ENCODE results near the gene ASB2.
A peak's percentile ranks its signal among the peaks of the same experiment; 100 is the strongest.

Gene ASB2

GRCh38 chr14:93911975-93912615 is 64.3 kb downstream of the ASB2 start:
- Histone ChIP-seq H3K27ac (ENCODE audit: insufficient read depth in 1 of 2, low read depth in 1 of 2, low read length in 2 of 2, poor library complexity in 1 of 2, severe bottlenecking in 2 of 2) (no peak overlapping the region), H3K36me3 (ENCODE audit: control insufficient read depth in 4 of 4, insufficient read depth in 4 of 4, low read length in 3 of 4) (no peaks in the 10 kb centered on the region), H3K27me3 (replicated peaks in 2 of 5; ENCODE audit: control insufficient read depth in 4 of 5, insufficient read depth in 5 of 5, low read length in 4 of 5) (peaks cover 0 to 5% (median 0%) of the 10 kb centered on the region in 5 experiments), H3K4me1 (ENCODE audit: control extremely low read depth in 1 of 4, control insufficient read depth in 4 of 4, insufficient read depth in 4 of 4, low read length in 3 of 4) (no peaks in the 10 kb centered on the region), H3K9me3 (ENCODE audit: control extremely low read depth in 1 of 5, control insufficient read depth in 4 of 5, insufficient read depth in 2 of 5, low read depth in 1 of 5, low read length in 4 of 5) (peaks cover 0 to 6% (median 0%) of the 10 kb centered on the region in 5 experiments), H3K4me3 (ENCODE audit: control insufficient read depth in 1 of 7, extremely low read depth in 1 of 7, insufficient read depth in 4 of 7, low read depth in 2 of 7, low read length in 6 of 7) (no peak overlapping the region)
- POLR2A ChIA-PET: no interaction called here
- DNase-seq: no peak
- CTCF ChIA-PET: no interaction called here
- WGBS (ENCODE audit: insufficient coverage): 97% methylated on average over 3 of the region's 5 CpGs

- 96% methylated on average over 5 of the region's 5 CpGs for WGBS (ENCODE audit: insufficient coverage)
- CTCF ChIA-PET: interaction anchor here (0.8 to 4.8 kb wide), 2 partner anchors 11 to 15 kb away, joined by 4 to 16 read pairs; no protein-coding TSS in a partner anchor
Observed at GRCh38 chr14:93909429-93910128, 66.8 kb downstream of the ASB2 start.

GRCh38 chr14:93906341-93907329 is 69.7 kb downstream of the ASB2 start:
- Histone ChIP-seq H3K4me1 (ENCODE audit: control extremely low read depth in 1 of 4, control insufficient read depth in 4 of 4, insufficient read depth in 4 of 4, low read length in 3 of 4) (no peaks in the 10 kb centered on the region), H3K36me3 (ENCODE audit: control insufficient read depth in 4 of 4, insufficient read depth in 4 of 4, low read length in 3 of 4) (no peaks in the 10 kb centered on the region), H3K27me3 (replicated peaks in 2 of 5; ENCODE audit: control insufficient read depth in 4 of 5, insufficient read depth in 5 of 5, low read length in 4 of 5) (peaks cover 0 to 10% (median 7%) of the 10 kb centered on the region in 5 experiments), H3K27ac (ENCODE audit: insufficient read depth in 1 of 2, low read depth in 1 of 2, low read length in 2 of 2, poor library complexity in 1 of 2, severe bottlenecking in 2 of 2) (no peak overlapping the region), H3K9me3 (ENCODE audit: control extremely low read depth in 1 of 5, control insufficient read depth in 4 of 5, insufficient read depth in 2 of 5, low read depth in 1 of 5, low read length in 4 of 5) (no peaks in the 10 kb centered on the region), H3K4me3 (ENCODE audit: control insufficient read depth in 1 of 7, extremely low read depth in 1 of 7, insufficient read depth in 4 of 7, low read depth in 2 of 7, low read length in 6 of 7) (no peak overlapping the region)
- ChIA-PET POLR2A (no interaction called here), CTCF (interaction anchor here (1.0 to 4.8 kb wide), 3 partner anchors 9 to 252 kb away, joined by 3 to 16 read pairs (median 13); no protein-coding TSS in a partner anchor)
- peak; percentile 17 to 46 (median 30) for DNase-seq
- 46% methylated on average over 8 of the region's 15 CpGs for WGBS (ENCODE audit: insufficient coverage)

More at GRCh38 chr14:93909429-93910128, 66.8 kb downstream of the ASB2 start:
- no peaks in the 10 kb centered on the region for H3K36me3 ChIP-seq (ENCODE audit: control insufficient read depth in 4 of 4, insufficient read depth in 4 of 4, low read length in 3 of 4)
- POLR2A ChIA-PET: no interaction called here
- no peak overlapping the region for H3K4me3 ChIP-seq (ENCODE audit: control insufficient read depth in 1 of 7, extremely low read depth in 1 of 7, insufficient read depth in 4 of 7, low read depth in 2 of 7, low read length in 6 of 7)
- peaks cover 0 to 3% (median 0%) of the 10 kb centered on the region in 5 experiments for H3K9me3 ChIP-seq (ENCODE audit: control extremely low read depth in 1 of 5, control insufficient read depth in 4 of 5, insufficient read depth in 2 of 5, low read depth in 1 of 5, low read length in 4 of 5)
- H3K27ac ChIP-seq (ENCODE audit: insufficient read depth in 1 of 2, low read depth in 1 of 2, low read length in 2 of 2, poor library complexity in 1 of 2, severe bottlenecking in 2 of 2): no peak overlapping the region
- no peaks in the 10 kb centered on the region for H3K4me1 ChIP-seq (ENCODE audit: control extremely low read depth in 1 of 4, control insufficient read depth in 4 of 4, insufficient read depth in 4 of 4, low read length in 3 of 4)
- no peak for DNase-seq
- H3K27me3 ChIP-seq (replicated peaks in 2 of 5; ENCODE audit: control insufficient read depth in 4 of 5, insufficient read depth in 5 of 5, low read length in 4 of 5): peaks cover 0 to 7% (median 0%) of the 10 kb centered on the region in 5 experiments

GRCh38 chr14:93905623-93906022 is 70.7 kb downstream of the ASB2 start:
- no peak overlapping the region for H3K27ac ChIP-seq (ENCODE audit: insufficient read depth in 1 of 2, low read depth in 1 of 2, low read length in 2 of 2, poor library complexity in 1 of 2, severe bottlenecking in 2 of 2)
- no peaks in the 10 kb centered on the region for H3K36me3 ChIP-seq (ENCODE audit: control insufficient read depth in 4 of 4, insufficient read depth in 4 of 4, low read length in 3 of 4)
- no peaks in the 10 kb centered on the region for H3K9me3 ChIP-seq (ENCODE audit: control extremely low read depth in 1 of 5, control insufficient read depth in 4 of 5, insufficient read depth in 2 of 5, low read depth in 1 of 5, low read length in 4 of 5)
- ChIA-PET CTCF (interaction anchor here (1.7 to 4.8 kb wide), 2 partner anchors 8 to 251 kb away, joined by 5 to 16 read pairs; no protein-coding TSS in a partner anchor), POLR2A (no interaction called here)
- H3K27me3 ChIP-seq (replicated peaks in 2 of 5; ENCODE audit: control insufficient read depth in 4 of 5, insufficient read depth in 5 of 5, low read length in 4 of 5): peaks cover 0 to 8% (median 7%) of the 10 kb centered on the region in 5 experiments
- no peak overlapping the region for H3K4me3 ChIP-seq (ENCODE audit: control insufficient read depth in 1 of 7, extremely low read depth in 1 of 7, insufficient read depth in 4 of 7, low read depth in 2 of 7, low read length in 6 of 7)
- DNase-seq: no peak
- 81% methylated on average over 4 of the region's 4 CpGs for WGBS (ENCODE audit: insufficient coverage)
- no peaks in the 10 kb centered on the region for H3K4me1 ChIP-seq (ENCODE audit: control extremely low read depth in 1 of 4, control insufficient read depth in 4 of 4, insufficient read depth in 4 of 4, low read length in 3 of 4)

DNA sequence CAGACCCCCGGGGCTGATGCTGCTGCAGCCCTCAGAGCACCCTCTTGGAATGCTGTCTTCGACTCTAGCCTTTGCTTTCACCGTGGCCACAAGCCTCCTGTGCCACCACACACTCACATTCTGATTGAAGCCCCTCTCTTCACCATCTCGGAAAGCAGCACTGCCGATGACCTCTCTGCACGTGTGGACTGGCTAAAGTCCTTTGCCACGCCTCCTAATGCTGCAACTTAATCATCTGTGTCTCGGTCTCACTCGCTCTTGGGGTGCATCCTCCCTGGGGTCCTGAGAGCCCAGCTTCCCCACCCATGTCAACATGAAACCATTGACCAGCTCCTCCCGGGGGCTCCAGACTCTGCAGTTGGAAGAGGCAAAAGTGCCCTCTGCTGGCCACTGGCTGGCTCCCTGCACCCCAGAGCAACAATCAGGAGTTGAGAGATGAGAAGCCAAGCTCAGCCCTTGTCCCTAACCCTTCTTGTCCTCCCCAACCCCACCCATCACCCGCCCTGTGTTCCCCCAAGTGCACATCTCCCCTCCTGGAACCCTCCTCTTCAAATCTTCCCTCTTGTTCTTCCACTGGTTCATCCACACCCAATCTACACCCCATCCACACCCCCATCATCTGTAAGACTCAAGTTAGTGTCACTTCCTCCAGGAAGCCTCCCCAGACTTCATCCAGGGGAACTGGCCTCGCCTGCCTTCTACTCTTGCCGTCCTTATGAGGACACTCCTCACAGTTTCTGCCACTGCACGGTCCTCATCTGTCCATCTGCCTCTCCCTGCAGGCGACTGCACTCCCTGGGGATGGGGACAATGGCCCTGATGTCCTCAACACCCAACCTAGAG is 72.8 kb downstream of the ASB2 start:
- Histone ChIP-seq H3K4me1 (ENCODE audit: control extremely low read depth in 1 of 4, control insufficient read depth in 4 of 4, insufficient read depth in 4 of 4, low read length in 3 of 4) (no peaks in the 10 kb centered on the region), H3K36me3 (ENCODE audit: control insufficient read depth in 4 of 4, insufficient read depth in 4 of 4, low read length in 3 of 4) (no peaks in the 10 kb centered on the region), H3K27ac (ENCODE audit: insufficient read depth in 1 of 2, low read depth in 1 of 2, low read length in 2 of 2, poor library complexity in 1 of 2, severe bottlenecking in 2 of 2) (no peak overlapping the region), H3K9me3 (ENCODE audit: control extremely low read depth in 1 of 5, control insufficient read depth in 4 of 5, insufficient read depth in 2 of 5, low read depth in 1 of 5, low read length in 4 of 5) (no peaks in the 10 kb centered on the region), H3K4me3 (ENCODE audit: control insufficient read depth in 1 of 7, extremely low read depth in 1 of 7, insufficient read depth in 4 of 7, low read depth in 2 of 7, low read length in 6 of 7) (no peak overlapping the region), H3K27me3 (replicated peaks in 2 of 5; ENCODE audit: control insufficient read depth in 4 of 5, insufficient read depth in 5 of 5, low read length in 4 of 5) (peaks cover 0 to 7% (median 6%) of the 10 kb centered on the region in 5 experiments)
- ChIA-PET POLR2A (no interaction called here), CTCF (interaction anchor here (0.8 to 1.1 kb wide), 2 partner anchors 239 to 248 kb away, joined by 3 read pairs; no protein-coding TSS in a partner anchor)
- no peak for DNase-seq
- WGBS (ENCODE audit: insufficient coverage): 61% methylated on average over 14 of the region's 15 CpGs

DNA sequence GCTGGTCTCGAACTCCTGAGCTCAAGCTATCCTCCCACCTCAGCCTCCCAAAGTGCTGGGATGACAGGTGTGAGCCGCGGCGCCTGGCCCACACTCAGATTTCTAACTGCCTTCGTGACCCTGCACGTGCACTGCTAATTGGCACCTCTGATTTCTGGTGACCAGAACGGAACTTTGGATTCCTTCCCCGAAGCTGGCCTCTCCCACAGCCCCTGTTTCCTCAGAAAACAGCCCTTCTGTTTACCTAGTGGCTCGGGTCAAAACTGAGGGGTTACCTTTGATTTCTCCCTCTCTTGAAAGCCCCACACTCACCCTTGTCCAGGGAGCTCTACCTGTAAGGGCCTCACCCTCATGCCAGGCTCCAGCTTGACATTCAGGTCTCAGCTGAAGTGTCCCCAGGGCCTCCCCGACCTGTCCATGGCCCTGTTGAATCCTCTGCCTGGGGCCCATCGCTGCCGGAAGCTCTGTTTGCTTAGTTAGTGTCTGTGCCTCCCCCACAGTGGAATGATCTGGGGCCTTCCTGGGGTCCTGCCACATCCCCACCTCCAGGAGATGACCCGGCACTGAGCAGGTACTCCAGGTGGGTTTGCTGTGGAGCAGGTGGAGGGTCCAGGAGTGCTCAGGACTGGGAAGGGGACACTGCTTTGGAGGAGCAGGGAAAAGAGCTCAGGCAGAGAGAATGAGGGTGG is 73.6 kb downstream of the ASB2 start:
- Histone ChIP-seq H3K36me3 (ENCODE audit: control insufficient read depth in 4 of 4, insufficient read depth in 4 of 4, low read length in 3 of 4) (no peaks in the 10 kb centered on the region), H3K9me3 (ENCODE audit: control extremely low read depth in 1 of 5, control insufficient read depth in 4 of 5, insufficient read depth in 2 of 5, low read depth in 1 of 5, low read length in 4 of 5) (no peaks in the 10 kb centered on the region), H3K27ac (ENCODE audit: insufficient read depth in 1 of 2, low read depth in 1 of 2, low read length in 2 of 2, poor library complexity in 1 of 2, severe bottlenecking in 2 of 2) (no peak overlapping the region), H3K4me1 (ENCODE audit: control extremely low read depth in 1 of 4, control insufficient read depth in 4 of 4, insufficient read depth in 4 of 4, low read length in 3 of 4) (no peaks in the 10 kb centered on the region), H3K27me3 (replicated peaks in 2 of 5; ENCODE audit: control insufficient read depth in 4 of 5, insufficient read depth in 5 of 5, low read length in 4 of 5) (peaks cover 0 to 7% (median 6%) of the 10 kb centered on the region in 5 experiments), H3K4me3 (ENCODE audit: control insufficient read depth in 1 of 7, extremely low read depth in 1 of 7, insufficient read depth in 4 of 7, low read depth in 2 of 7, low read length in 6 of 7) (no peak overlapping the region)
- CTCF ChIA-PET: interaction anchor here (0.8 to 1.5 kb wide), 3 partner anchors 239 to 248 kb away, joined by 3 to 5 read pairs (median 3); no protein-coding TSS in a partner anchor
- no peak for DNase-seq
- POLR2A ChIA-PET: no interaction called here
- WGBS (ENCODE audit: insufficient coverage): 94% methylated on average over 12 of the region's 13 CpGs
